ENCODE data around the gene PTP4A2. TPM values are rescaled to one million over a fixed set of nuclear protein-coding genes. Genes with fewer than 3 reads are reported as not detected.

Gene PTP4A2
- total and polyA plus RNA-seq, 2 of the 13 experiments (the other 11 are each of a cell fraction or from before 2014, with no cell fraction given): 173 to 225 TPM

DNA sequence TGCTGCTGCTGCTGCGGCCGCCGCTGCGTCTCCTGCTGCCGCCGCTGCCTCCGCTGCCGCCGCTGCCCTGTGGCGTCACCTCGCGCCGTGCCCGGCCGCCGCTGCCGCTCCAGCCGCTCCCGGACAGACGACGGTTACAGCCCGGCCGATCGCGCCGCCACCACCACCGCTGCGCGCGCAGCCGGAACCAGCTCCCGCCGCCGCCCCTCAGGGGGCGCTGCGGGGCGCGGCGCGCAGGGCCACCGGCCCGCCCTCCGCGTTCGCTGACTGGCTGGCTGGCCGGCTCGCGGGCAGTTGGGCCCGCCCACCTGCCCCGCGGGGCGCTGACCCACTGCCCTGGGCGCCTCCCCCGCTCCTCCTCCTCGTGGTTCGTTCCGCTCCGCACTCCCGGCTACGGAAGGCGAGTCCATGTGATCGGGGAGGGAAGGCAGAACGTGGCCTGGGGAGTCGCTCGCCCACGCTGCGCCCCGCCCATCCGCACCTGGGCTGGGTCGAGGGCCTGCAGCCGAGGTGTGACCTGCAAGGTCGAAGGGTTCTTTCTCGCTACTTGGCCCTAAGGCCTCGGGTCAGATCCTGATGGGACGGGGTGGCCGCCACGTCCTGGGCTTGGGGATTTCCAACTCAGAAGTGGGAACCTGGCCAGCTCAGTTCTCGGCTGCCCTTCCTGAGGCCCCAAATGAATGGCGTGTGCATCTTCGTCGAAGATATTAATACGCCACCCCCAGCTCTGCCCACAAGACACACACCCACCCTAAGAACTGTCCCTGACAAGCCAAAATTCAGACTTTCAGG, at the start of gene PTP4A2 (continued):
- TF ChIP-seq, protein P1, sequence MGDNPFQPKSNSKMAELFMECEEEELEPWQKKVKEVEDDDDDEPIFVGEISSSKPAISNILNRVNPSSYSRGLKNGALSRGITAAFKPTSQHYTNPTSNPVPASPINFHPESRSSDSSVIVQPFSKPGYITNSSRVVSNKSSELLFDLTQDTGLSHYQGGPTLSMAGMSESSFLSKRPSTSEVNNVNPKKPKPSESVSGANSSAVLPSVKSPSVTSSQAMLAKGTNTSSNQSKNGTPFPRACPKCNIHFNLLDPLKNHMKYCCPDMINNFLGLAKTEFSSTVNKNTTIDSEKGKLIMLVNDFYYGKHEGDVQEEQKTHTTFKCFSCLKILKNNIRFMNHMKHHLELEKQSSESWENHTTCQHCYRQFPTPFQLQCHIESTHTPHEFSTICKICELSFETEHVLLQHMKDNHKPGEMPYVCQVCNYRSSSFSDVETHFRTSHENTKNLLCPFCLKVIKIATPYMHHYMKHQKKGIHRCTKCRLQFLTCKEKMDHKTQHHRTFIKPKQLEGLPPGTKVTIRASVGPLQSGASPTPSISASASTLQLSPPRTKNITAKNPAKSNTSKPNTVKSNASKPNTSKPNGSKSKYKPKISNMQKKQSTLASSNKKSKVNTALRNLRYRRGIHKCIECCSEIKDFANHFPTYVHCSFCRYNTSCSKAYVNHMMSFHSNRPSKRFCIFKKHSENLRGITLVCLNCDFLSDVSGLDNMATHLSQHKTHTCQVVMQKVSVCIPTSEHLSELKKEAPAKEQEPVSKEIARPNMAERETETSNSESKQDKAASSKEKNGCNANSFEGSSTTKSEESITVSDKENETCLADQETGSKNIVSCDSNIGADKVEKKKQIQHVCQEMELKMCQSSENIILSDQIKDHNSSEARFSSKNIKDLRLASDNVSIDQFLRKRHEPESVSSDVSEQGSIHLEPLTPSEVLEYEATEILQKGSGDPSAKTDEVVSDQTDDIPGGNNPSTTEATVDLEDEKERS (CRISPR knock-in tag; IDR thresholded peaks at IDR 0.05): peak; percentile 90
- TF ChIP-seq BHLHE40 (IDR thresholded peaks at IDR 0.05; ENCODE audit: low read length) (peak; percentile 98), ZNF143 (CRISPR knock-in tag; IDR thresholded peaks at IDR 0.05) (peak; percentile 60), ZNF788 (CRISPR knock-in tag; IDR thresholded peaks at IDR 0.05; ENCODE audit: borderline replicate concordance) (peak; percentile 95), ZNF589 (CRISPR knock-in tag; conservative IDR thresholded peaks at IDR 0.05) (peak; percentile 87; the same call in 1 of the 2 replicates), ZNF83 (CRISPR knock-in tag; IDR thresholded peaks at IDR 0.05; ENCODE audit: borderline replicate concordance) (peak; percentile 99; the same call in 1 of the 2 replicates), ZNF326 (CRISPR knock-in tag; IDR thresholded peaks at IDR 0.05; ENCODE audit: borderline replicate concordance) (no peak), ATF7 (IDR thresholded peaks at IDR 0.05) (no peak; the same call in 1 of the 2 replicates), ATF7 (CRISPR knock-in tag; IDR thresholded peaks at IDR 0.05) (peak; percentile 91), RARG (CRISPR knock-in tag; IDR thresholded peaks at IDR 0.05; ENCODE audit: low read depth) (peak; percentile 74; the same call in 1 of the 2 replicates), ESRRA (CRISPR knock-in tag; IDR thresholded peaks at IDR 0.05; ENCODE audit: low read depth) (peak; percentile 80), ELF3 (CRISPR knock-in tag; IDR thresholded peaks at IDR 0.05) (peak; percentile 83; the same call in 1 of the 2 replicates), TCF7L2 (IDR thresholded peaks at IDR 0.05; ENCODE audit: low read depth, low read length) (no peak), ZSCAN29 (CRISPR knock-in tag; conservative IDR thresholded peaks at IDR 0.05) (peak; percentile 83; the same call in 1 of the 2 replicates), ZNF335 (CRISPR knock-in tag; IDR thresholded peaks at IDR 0.05) (0 out of 2 replicates have a peak, but pooled peaks have one; percentile 73), PPARG (CRISPR knock-in tag; conservative IDR thresholded peaks at IDR 0.05) (peak; percentile 79), ZFP62 (CRISPR knock-in tag; IDR thresholded peaks at IDR 0.05) (no peak)
- TF ChIP-seq, protein P2, sequence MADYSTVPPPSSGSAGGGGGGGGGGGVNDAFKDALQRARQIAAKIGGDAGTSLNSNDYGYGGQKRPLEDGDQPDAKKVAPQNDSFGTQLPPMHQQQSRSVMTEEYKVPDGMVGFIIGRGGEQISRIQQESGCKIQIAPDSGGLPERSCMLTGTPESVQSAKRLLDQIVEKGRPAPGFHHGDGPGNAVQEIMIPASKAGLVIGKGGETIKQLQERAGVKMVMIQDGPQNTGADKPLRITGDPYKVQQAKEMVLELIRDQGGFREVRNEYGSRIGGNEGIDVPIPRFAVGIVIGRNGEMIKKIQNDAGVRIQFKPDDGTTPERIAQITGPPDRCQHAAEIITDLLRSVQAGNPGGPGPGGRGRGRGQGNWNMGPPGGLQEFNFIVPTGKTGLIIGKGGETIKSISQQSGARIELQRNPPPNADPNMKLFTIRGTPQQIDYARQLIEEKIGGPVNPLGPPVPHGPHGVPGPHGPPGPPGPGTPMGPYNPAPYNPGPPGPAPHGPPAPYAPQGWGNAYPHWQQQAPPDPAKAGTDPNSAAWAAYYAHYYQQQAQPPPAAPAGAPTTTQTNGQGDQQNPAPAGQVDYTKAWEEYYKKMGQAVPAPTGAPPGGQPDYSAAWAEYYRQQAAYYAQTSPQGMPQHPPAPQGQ (CRISPR knock-in tag; IDR thresholded peaks at IDR 0.05; ENCODE audit: borderline replicate concordance): peak; percentile 80; the same call in 1 of the 2 replicates
- TF ChIP-seq, protein P3, sequence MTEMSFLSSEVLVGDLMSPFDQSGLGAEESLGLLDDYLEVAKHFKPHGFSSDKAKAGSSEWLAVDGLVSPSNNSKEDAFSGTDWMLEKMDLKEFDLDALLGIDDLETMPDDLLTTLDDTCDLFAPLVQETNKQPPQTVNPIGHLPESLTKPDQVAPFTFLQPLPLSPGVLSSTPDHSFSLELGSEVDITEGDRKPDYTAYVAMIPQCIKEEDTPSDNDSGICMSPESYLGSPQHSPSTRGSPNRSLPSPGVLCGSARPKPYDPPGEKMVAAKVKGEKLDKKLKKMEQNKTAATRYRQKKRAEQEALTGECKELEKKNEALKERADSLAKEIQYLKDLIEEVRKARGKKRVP (CRISPR knock-in tag; IDR thresholded peaks at IDR 0.05): peak in 1 of 2 experiments; percentile 52; a peak in 1 of 4 replicates
- TF ChIP-seq, protein P4, sequence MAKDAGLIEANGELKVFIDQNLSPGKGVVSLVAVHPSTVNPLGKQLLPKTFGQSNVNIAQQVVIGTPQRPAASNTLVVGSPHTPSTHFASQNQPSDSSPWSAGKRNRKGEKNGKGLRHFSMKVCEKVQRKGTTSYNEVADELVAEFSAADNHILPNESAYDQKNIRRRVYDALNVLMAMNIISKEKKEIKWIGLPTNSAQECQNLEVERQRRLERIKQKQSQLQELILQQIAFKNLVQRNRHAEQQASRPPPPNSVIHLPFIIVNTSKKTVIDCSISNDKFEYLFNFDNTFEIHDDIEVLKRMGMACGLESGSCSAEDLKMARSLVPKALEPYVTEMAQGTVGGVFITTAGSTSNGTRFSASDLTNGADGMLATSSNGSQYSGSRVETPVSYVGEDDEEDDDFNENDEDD (CRISPR knock-in tag; IDR thresholded peaks at IDR 0.05; ENCODE audit: borderline replicate concordance): peak; percentile 99
- TF ChIP-seq, protein P5, sequence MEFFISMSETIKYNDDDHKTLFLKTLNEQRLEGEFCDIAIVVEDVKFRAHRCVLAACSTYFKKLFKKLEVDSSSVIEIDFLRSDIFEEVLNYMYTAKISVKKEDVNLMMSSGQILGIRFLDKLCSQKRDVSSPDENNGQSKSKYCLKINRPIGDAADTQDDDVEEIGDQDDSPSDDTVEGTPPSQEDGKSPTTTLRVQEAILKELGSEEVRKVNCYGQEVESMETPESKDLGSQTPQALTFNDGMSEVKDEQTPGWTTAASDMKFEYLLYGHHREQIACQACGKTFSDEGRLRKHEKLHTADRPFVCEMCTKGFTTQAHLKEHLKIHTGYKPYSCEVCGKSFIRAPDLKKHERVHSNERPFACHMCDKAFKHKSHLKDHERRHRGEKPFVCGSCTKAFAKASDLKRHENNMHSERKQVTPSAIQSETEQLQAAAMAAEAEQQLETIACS (CRISPR knock-in tag; IDR thresholded peaks at IDR 0.05): peak; percentile 48; the same call in 1 of the 2 replicates

Data from HepG2 (cell line).